Activated CD4-positive, CD25-positive, alpha-beta regulatory T cell (primary cell): Measurements from ENCODE around the gene TMEM87B.
A peak's percentile ranks its signal among the peaks of the same experiment; 100 is the strongest.

ENCODE experiments used
- DNase-seq, 4 experiments: peaks; one replicate each; lab custom pipeline; 2025; lab: John Stamatoyannopoulos, UW

The TMEM87B gene

GRCh38 chr2:112166806-112167499 is 111.9 kb downstream of the TMEM87B start:
- DNase-seq: peak in 2 of 4 experiments; percentile 21 to 23

DNA sequence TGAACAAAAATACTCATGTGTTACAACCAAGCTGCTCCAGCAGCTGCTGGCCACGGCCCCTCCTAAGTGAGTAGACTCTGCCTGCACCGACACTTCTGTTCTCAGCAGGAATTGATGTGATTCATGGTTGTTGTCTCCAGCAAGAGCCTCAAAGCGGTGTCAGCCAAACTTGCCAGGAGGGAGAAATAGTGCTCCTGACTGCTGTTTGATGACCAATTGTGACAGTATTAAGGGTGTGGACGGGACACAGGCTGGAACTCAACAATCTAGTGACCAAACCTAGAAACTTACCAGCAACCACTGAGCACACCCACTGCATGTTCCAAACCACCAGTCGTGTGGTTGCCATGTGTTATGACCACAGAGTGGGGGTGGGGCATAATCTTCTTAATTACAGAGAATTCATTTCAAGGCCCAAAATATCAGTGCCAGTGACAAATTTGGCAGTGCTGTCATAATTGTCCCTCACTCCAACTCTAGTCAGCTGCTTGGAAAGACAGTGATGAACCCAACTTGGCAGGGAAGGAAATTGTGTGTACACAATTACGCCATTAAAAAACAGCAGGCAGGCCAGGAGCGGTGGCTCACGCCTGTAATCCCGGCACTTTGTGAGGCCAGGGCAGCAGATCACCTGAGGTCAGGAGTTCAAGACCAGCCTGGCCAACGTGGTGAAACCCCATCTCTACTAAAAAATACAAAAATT is 113.5 kb downstream of the TMEM87B start:
- DNase-seq: no peak
